CD4-positive, alpha-beta T cell (primary cell): ENCODE data around the gene TMEM272. TPM values are rescaled to one million over a fixed set of nuclear protein-coding genes. Genes with fewer than 3 reads are reported as not detected.

Source experiments
- ATAC-seq: fragments of 200-7000 bp; cut with Tn5 transposase; one replicate; pipeline ENCODE4 v1.10.0; 2022; ENCODE audit warnings: mild to moderate bottlenecking; ENCODE audit not compliant: poor library complexity
- CTCF ChIA-PET: fragments of 350-600 bp; sonication (Branson Sonifier 250); formaldehyde crosslinking; loops from one replicate; lab custom pipeline; 2021; ENCODE audit warnings: antibody characterized with exemption, inconsistent platforms; lab: Charles Lee
- POLR2A ChIA-PET: fragments of 350-600 bp; sonication (Branson Sonifier 250); formaldehyde crosslinking; loops from one replicate; lab custom pipeline; 2021; ENCODE audit warnings: antibody characterized with exemption, inconsistent platforms; lab: Charles Lee
- DNase-seq, 14 experiments: peaks; one replicate each; pipeline ENCODE4 v3.0.0-alpha.2; 2013 to 2020; ENCODE audit warnings: mixed read lengths in 2 of 14
- H3K27ac ChIP-seq, 2 donors: one replicate each; pipeline versions ENCODE4 v1.5.1 to v1.7.0; 2013; ENCODE audit warnings: low read length in 2 of 2, low read depth in 1 of 2, mild to moderate bottlenecking in 1 of 2
- H3K27me3 ChIP-seq, 2 experiments: 1 replicate in 1 of 2; 2 replicates in 1 of 2; pipeline versions ENCODE4 v1.6.1 to v1.7.0; 2013; ENCODE audit warnings: low read length in 2 of 2, control low read depth in 1 of 2, mild to moderate bottlenecking in 1 of 2, moderate library complexity in 1 of 2; ENCODE audit not compliant: insufficient read depth in 2 of 2, control insufficient read depth in 1 of 2
- H3K36me3 ChIP-seq: one replicate; pipeline ENCODE4 v1.6.1; 2013; ENCODE audit warnings: low read length, control low read depth; ENCODE audit not compliant: insufficient read depth
- H3K4me1 ChIP-seq: one replicate; pipeline ENCODE4 v1.6.1; 2013; ENCODE audit warnings: low read length, control low read depth; ENCODE audit not compliant: insufficient read depth
- H3K4me3 ChIP-seq: one replicate; pipeline ENCODE4 v1.5.1; 2013; ENCODE audit warnings: mild to moderate bottlenecking, low read length, moderate library complexity
- H3K9me3 ChIP-seq, 2 experiments: 1 replicate in 1 of 2; 2 replicates in 1 of 2; pipeline versions ENCODE4 v1.6.1 to v1.7.0; 2013; ENCODE audit warnings: low read length in 2 of 2, mild to moderate bottlenecking in 2 of 2, control low read depth in 1 of 2, moderate library complexity in 1 of 2; ENCODE audit not compliant: control insufficient read depth in 1 of 2, insufficient read depth in 1 of 2
- H3K27ac Mint-ChIP-seq: one replicate; pipeline ENCODE4 v1.8.0; 2020; ENCODE audit warnings: mixed read lengths
- H3K27me3 Mint-ChIP-seq: one replicate; pipeline ENCODE4 v1.8.0; 2021; ENCODE audit warnings: mixed read lengths
- H3K36me3 Mint-ChIP-seq: one replicate; pipeline ENCODE4 v1.8.0; 2021; ENCODE audit warnings: low read depth, mixed read lengths
- H3K4me1 Mint-ChIP-seq: one replicate; pipeline ENCODE4 v1.8.0; 2021; ENCODE audit warnings: low read depth, mixed read lengths
- H3K4me3 Mint-ChIP-seq: one replicate; pipeline ENCODE4 v1.8.0; 2020; ENCODE audit warnings: mild to moderate bottlenecking, mixed read lengths
- H3K9me3 Mint-ChIP-seq: one replicate; pipeline ENCODE4 v1.8.0; 2020; ENCODE audit warnings: mixed read lengths
- intact Hi-C, 2 experiments: fragments of 100-400 bp; cut with DNase I in 1 of 2; cut with micrococcal nuclease in 1 of 2; formaldehyde crosslinking; loops; one replicate each; pipeline versions ENCODE4 v1.15.1 to v1.9.0; 2023 to 2025; cut with DNase I, micrococcal nuclease
- polyA plus RNA-seq, 2 donors: library from polyadenylated mRNA; unstranded; fragments of 120-200 nt; gene quantifications; one replicate each; pipeline ENCODE4 v1.2.1, GENCODE V29; 2013
- total RNA-seq, 174 experiments: library from RNA in 2 of 174; stranded (reverse) in 2 of 174; gene quantifications; one replicate each; pipeline ENCODE4 v1.2.3 and lab custom pipeline; 2021 to 2026
- TF ChIP-seq, protein P1 (sequence below): fragments of 200-600 bp; IDR thresholded peaks from one replicate; pipeline ENCODE4 v1.8.0; 2022; ENCODE audit warnings: antibody characterized with exemption, mild to moderate bottlenecking

Gene TMEM272, protein sequence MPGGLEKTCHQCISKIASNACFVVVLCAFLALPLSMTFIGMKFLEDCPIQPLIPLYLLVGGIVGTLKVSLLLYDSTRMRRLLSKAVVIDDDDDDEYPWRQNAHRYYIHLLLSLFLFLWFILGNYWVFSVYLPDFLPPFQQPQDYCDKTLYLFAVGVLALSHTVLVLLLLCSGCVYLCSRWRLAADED
- total RNA-seq = 1 to 10 TPM; 2.7 to 2.8 TPM
- 6.6 TPM for polyA plus RNA-seq (2013, experiment 1 of 2)
- 3.7 TPM for polyA plus RNA-seq (2013, experiment 2 of 2)
- total RNA-seq (lab: John Stamatoyannopoulos, UW) = 0.08 to 36.9 (median 4.4) reads per million in 172 experiments

DNA sequence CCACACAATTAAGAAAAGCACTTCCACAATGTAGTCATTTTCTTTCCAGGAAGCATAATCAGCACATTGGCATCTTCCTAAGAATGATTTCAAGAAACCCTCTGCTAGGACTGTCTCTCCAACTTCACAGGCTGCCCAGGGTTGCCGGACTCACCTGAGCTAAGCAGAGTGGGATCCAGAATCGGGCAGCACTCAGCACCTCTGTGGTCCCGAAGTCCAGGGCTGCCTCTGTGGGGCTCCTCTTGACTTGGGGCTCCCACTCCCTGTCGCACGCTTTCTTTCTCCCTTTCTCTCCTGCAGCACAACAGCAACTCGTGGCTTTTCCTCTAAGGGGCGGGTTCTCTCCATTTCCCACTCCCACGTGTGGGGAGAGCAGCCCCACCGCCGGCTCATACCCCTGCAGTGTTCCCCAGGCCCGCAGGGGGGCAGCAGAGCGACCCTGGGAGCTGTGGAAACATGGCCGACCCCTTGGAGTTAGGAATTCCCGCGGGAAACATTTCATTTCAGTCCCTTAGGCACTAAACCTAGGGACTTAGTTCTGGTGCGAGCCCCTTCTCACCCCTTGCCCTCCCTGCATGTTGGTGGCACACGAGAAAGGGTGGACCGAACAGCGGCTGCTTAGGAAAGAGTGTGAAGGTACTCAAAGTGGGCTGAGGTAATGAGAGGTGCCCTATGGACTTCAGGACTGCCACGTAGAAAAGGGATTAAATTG, at the start of gene TMEM272:
TMEM272 (minus strand) TSS at position 316 of the 712 bp plus-strand sequence. CDS start 6,647 bp downstream, outside the sequence.
- CTCF ChIA-PET = interaction anchor here (0.5 to 2.0 kb wide), 7 partner anchors 17 to 410 kb away, joined by 3 to 12 read pairs (median 4); no protein-coding TSS in a partner anchor
- peaks cover 7% of the 10 kb centered on the region for H3K4me1 ChIP-seq
- Mint-ChIP-seq H3K9me3 (no peaks in the 10 kb centered on the region), H3K4me3 (no peak within 1 kb of the TSS), H3K27me3 (peaks cover 6% of the 10 kb centered on the region), H3K27ac (no peak within 1 kb of the TSS), H3K36me3 (no peaks in the 10 kb centered on the region), H3K4me1 (peaks cover 7% of the 10 kb centered on the region)
- H3K4me3 ChIP-seq = no peak within 1 kb of the TSS
- peak; percentile 84 for ATAC-seq
- no peaks in the 10 kb centered on the region for H3K27me3 ChIP-seq
- intact Hi-C loops = loop anchor here (1.0 to 5.0 kb wide), 4 partner anchors 38 to 356 kb away; no protein-coding TSS in a partner anchor
- no peaks in the 10 kb centered on the region for H3K9me3 ChIP-seq
- H3K27ac ChIP-seq = no peak within 1 kb of the TSS
- DNase-seq = peak in 12 of 14 experiments; percentile 25 to 71 (median 44)
- TF ChIP-seq, protein P1, sequence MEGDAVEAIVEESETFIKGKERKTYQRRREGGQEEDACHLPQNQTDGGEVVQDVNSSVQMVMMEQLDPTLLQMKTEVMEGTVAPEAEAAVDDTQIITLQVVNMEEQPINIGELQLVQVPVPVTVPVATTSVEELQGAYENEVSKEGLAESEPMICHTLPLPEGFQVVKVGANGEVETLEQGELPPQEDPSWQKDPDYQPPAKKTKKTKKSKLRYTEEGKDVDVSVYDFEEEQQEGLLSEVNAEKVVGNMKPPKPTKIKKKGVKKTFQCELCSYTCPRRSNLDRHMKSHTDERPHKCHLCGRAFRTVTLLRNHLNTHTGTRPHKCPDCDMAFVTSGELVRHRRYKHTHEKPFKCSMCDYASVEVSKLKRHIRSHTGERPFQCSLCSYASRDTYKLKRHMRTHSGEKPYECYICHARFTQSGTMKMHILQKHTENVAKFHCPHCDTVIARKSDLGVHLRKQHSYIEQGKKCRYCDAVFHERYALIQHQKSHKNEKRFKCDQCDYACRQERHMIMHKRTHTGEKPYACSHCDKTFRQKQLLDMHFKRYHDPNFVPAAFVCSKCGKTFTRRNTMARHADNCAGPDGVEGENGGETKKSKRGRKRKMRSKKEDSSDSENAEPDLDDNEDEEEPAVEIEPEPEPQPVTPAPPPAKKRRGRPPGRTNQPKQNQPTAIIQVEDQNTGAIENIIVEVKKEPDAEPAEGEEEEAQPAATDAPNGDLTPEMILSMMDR = peak; percentile 89
- H3K36me3 ChIP-seq = no peaks in the 10 kb centered on the region
- POLR2A ChIA-PET = interaction anchor here (1.0 to 1.2 kb wide), 3 partner anchors 18 to 29 kb away, joined by 3 to 7 read pairs (median 4); no protein-coding TSS in a partner anchor

DNA sequence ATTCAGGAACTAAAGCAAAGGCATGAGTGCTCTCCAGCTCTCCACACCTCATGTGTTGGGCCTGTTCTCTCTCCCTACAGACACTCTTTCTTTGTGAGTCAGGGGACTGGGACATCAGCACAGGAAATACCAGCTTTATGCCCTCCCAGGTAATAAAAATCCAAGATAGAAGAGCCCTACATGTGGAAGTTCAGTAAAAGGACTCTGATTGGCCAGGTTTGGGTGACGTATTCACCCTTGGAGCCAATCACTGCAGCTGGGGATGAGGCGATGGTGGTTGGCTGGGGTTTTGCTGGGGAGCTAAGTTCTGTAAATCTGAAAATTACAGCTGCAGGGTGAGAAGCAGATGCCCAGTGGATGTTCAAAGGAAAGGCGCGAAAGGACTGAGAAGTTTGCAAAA, 49.3 kb upstream of the TMEM272 start:
- ATAC-seq (no peak), DNase-seq (no peak)
- ChIA-PET POLR2A (no interaction called here), CTCF (interaction anchor here (0.5 kb wide), 1 partner anchor 24 kb away, joined by 3 read pairs; no protein-coding TSS in a partner anchor)
- no peak overlapping the region for H3K4me3 ChIP-seq
- Mint-ChIP-seq H3K36me3 (no peaks in the 10 kb centered on the region), H3K9me3 (no peaks in the 10 kb centered on the region), H3K27me3 (no peaks in the 10 kb centered on the region), H3K27ac (no peak overlapping the region), H3K4me3 (no peak overlapping the region), H3K4me1 (peaks cover 5% of the 10 kb centered on the region)
- intact Hi-C loops = no loop called here
- no peaks in the 10 kb centered on the region for H3K4me1 ChIP-seq
- H3K9me3 ChIP-seq = no peaks in the 10 kb centered on the region
- TF ChIP-seq, protein P1 = no peak
- no peaks in the 10 kb centered on the region for H3K27me3 ChIP-seq
- no peak overlapping the region for H3K27ac ChIP-seq
- no peaks in the 10 kb centered on the region for H3K36me3 ChIP-seq

DNA sequence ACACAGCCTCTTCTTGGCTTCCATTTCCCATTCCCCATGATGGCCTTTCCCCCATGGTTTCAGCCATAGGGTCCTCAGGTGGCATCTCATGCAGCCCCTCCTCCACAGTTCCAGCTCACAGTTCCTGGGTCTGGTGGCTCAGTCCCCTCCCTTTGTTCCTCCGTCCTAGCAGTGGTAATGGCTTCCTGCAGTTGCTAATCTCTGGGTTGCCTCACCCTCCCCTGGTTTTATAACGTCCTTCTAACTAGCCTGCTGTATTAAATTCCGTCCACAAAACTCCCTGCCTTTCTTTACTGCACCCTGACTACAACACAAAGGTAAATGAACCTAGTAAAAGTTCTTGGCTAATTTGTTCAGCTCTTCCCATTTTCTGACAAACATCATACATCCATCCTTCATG, 47.7 kb upstream of the TMEM272 start:
- intact Hi-C loops = no loop called here
- Mint-ChIP-seq H3K4me3 (no peak overlapping the region), H3K4me1 (peaks cover 5% of the 10 kb centered on the region), H3K36me3 (no peaks in the 10 kb centered on the region), H3K27ac (no peak overlapping the region), H3K27me3 (no peaks in the 10 kb centered on the region), H3K9me3 (no peaks in the 10 kb centered on the region)
- POLR2A ChIA-PET = no interaction called here
- ATAC-seq = no peak
- Histone ChIP-seq H3K27ac (no peak overlapping the region), H3K27me3 (no peaks in the 10 kb centered on the region), H3K4me1 (no peaks in the 10 kb centered on the region), H3K4me3 (no peak overlapping the region), H3K9me3 (no peaks in the 10 kb centered on the region), H3K36me3 (no peaks in the 10 kb centered on the region)
- TF ChIP-seq, protein P1 = no peak
- CTCF ChIA-PET = no interaction called here
- no peak for DNase-seq
